GM12864 (cell line): ENCODE measurements around the gene AGTPBP1.

ENCODE experiments used
- DNase-seq: peaks from one replicate; pipeline ENCODE4 v3.0.0-alpha.2; 2011; ENCODE audit warnings: low read depth
- H3K4me3 ChIP-seq: 2 replicates; pipeline ENCODE4 v1.5.1; 2011; ENCODE audit warnings: mild to moderate bottlenecking, low read depth, low read length, control low read depth
- CTCF ChIP-seq: IDR thresholded peaks from 2 replicates; pipeline ENCODE4 v1.5.1; 2011; ENCODE audit warnings: low read depth, mild to moderate bottlenecking, moderate library complexity, low read length, control low read depth, inconsistent platforms; ENCODE audit errors: missing control alignments

The AGTPBP1 gene

DNA sequence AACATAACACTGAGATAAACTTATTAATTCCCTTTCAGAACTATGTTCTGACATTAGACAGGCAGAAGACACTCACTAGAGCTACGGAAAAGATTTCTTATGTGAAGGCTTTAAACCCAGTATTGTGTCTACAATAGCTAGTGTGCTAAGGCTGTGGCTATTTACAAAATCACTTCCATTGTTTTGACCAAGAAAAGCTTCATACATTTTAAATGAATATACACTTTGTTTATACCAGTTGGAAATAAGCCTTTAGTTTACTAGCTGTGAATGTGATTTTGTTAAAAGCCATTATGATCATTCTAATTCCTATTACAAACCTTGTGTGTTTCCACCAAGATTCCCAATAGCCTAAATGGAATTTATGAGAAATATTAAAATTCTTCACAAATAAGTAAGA, 83.0 kb downstream of the AGTPBP1 start:
- TF ChIP-seq CTCF, result no peak
- no peak overlapping the region for H3K4me3 ChIP-seq
- no peak for DNase-seq

DNA sequence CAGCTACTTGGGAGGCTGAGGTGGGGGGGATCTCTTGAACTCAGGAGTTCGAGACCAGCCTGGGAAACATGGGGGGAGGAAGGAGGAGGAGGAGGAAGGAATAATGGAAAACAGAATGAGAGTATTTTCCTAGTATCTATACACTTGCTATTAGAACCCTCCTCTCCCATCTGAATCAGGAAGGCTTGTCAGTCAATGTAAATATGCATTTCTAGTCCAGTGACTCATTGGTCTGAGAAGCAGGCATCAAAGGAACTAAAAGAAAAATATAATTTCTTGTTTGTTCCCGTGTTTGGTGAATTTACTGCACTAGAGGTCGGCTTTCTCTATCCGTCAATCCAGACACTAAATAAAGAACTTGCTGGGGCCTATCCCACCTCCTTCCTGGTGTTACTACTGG, 88.6 kb downstream of the AGTPBP1 start:
- TF ChIP-seq CTCF, result no peak
- H3K4me3 ChIP-seq, result no peak overlapping the region
- no peak for DNase-seq

GRCh38 chr9:85647571-85647970, 94.2 kb downstream of the AGTPBP1 start:
- DNase-seq, result peak; percentile 10

GRCh38 chr9:85645909-85646627, 95.7 kb downstream of the AGTPBP1 start:
- no peak for DNase-seq
- TF ChIP-seq CTCF, result no peak

More at GRCh38 chr9:85647571-85647970, 94.2 kb downstream of the AGTPBP1 start:
- no peak overlapping the region for H3K4me3 ChIP-seq
- TF ChIP-seq CTCF, result no peak

GRCh38 chr9:85640425-85640824, 101.3 kb downstream of the AGTPBP1 start:
- TF ChIP-seq CTCF, result no peak
- DNase-seq, result no peak
- no peak overlapping the region for H3K4me3 ChIP-seq

More at GRCh38 chr9:85645909-85646627, 95.7 kb downstream of the AGTPBP1 start:
- no peak overlapping the region for H3K4me3 ChIP-seq

DNA sequence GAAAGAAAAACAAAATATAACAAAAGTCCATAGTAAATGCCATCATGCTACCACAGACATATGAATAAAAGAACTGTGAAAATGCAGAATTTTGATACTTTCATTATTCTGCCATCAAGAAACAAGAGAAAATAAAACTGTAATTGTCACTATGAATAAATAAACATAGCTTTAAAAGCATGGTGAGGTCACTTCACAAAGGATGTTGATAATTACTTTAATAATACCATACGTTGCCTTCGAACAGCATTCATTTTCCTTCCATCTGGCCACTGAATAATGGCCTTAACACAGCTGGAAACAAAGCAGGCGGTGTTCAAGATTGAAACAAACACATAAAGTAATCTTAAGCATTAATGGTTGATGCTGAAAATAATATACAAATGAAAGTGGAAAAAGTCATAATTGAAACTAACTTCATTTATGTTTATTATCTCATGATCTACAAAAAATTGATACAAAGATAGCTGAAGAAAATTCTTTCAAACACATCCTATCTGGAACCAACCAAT, 102.0 kb downstream of the AGTPBP1 start:
- TF ChIP-seq CTCF, result no peak
- DNase-seq, result no peak
- no peak overlapping the region for H3K4me3 ChIP-seq

GRCh38 chr9:85631809-85632208, 109.9 kb downstream of the AGTPBP1 start:
- TF ChIP-seq CTCF, result no peak
- no peak for DNase-seq
- H3K4me3 ChIP-seq, result no peak overlapping the region
